NCI-H510A (cell line): ENCODE results near the gene CPNE2.
"Not testable (repeated sequence)": the region's sequence is repeated elsewhere in the genome, so short reads cannot be mapped to it uniquely, and the experiment has no call there.

Source experiments
- DNase-seq: peaks from one replicate; lab custom pipeline; 2025; lab: John Stamatoyannopoulos, UW

CPNE2 gene

DNA sequence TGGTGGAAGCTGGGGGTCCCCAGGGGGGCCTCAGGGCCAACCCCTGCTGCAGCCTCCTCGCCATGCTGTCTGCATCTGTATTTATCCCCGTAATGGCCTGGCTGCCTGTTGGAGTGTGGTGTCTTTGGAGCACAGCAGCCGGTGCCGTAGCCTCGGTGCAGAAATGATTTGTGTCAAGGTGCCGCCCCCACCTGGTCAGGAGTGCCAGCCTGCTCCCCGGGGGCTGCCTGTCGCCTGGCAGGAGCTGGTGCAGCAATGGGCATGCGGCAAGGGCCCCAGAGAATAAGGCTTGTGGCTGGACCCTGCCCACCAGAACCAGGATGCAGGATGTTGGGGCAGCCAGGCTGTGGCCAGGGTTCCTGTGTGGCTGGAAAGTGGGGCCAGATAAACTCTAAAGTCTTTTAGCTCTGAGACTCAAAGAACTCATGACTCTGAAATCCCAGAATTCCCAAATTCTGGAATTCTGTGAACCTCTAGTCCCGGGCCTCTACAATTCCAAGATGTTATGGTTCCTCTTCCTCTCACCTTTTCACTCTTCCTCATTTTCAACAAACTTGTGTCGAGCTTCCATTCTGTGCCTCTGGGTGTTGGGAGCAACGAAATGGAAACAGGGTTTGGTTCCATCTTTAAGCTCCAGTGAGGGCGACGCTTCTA lies 5.9 kb downstream of the CPNE2 start:
- no peak for DNase-seq

DNA sequence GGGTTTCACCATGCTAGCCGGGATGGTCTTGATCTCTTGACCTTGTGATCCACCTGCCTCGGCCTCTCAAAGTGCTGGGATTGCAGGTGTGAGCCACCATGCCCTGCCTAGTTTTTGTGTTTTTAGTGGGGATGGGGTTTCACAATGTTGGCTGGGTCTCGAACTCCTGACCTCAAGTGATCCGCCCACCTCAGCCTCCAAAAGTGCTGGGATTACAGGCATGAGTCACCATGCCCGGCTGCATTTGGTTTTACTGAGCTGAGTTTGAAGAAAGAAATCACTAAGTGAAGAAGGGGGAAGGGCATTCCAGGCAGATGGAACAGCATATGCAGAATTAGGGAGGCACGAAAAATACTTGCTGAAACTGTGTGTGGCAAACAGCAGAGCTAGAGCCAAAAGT lies 7.6 kb downstream of the CPNE2 start:
- not testable (repeated sequence) for DNase-seq

DNA sequence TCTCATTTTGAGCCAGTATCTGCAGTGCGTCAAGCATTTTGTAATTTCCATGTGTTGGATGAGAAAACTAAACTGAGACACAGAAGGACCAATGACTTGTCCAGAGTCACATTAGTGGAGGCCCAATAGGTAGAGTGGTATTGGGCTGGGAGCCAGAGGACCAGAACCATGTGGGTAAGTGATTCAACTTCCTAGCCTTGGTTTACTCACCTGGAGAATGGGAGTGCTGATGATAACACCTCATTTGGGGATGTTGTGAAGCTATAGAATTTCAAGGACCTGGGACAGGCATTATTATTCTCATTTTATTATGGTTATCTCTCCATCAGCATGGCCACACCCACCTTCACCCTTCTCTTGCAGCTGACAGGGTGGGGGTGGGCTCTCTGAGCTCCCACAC lies 8.1 kb downstream of the CPNE2 start:
- no peak for DNase-seq

DNA sequence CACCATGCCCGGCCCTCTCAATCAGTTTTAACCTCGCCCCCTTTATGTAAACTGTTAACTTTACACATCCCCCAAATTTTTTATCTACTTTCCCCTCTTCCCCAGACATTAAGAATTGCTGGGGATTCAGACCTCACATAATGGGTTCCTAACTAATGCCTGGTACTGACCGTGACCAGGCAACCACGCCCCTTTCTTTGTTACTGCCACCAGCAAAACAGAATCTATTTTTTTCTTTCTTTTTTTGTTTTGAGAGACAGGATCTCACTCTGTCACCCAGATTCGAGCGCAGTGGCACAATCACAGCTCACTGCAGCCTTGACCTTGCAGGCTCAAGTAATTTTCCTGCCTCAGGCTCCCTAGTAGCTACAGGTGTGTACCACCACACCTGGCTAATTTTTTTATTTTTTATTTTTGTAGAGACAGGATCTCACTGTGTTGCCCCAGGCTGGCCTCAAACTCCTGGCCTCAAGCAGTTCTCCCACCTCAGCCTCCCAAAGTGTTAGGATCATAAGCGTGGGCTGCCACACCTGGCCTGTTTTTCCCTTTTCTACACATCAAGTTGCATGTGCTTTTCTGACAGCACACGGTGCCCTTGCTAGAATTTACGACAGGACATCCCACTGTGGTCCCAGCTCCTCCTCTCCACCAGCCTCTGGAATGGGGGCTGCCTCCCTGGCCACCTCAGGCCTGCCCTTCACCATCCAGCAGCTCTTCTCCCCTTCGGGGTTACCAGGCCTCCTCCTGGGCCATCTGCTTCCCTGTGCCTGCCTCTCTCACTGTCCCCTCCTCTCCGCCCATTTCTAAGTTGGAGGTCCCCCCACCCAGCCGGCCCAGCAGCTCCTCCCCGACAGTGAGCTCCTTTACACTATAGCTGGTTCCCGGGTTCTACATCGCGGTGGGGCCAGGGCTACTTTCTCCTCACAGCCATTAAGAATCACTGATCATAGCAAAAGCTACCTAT lies 10.8 kb downstream of the CPNE2 start:
- no peak for DNase-seq

DNA sequence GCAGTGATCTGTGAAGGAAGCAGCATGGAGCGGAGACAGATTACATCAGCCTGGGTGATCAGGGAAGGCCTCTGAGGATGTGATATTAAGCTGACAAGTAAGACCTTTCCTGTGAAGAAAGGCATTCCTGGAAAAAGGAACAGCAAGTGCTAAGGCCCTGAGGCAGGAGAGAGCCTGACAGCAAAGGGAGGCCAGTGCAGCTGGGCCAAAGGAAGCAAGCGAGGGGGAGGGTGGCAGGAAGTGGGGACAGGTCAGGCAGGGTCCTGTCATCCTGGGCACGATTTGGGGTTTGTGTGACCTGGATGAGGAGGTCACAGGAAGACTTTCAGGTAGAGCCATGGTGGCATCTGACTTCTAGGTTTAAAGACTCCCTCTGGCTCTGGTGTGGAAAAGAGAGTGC lies 12.3 kb downstream of the CPNE2 start:
- no peak for DNase-seq

DNA sequence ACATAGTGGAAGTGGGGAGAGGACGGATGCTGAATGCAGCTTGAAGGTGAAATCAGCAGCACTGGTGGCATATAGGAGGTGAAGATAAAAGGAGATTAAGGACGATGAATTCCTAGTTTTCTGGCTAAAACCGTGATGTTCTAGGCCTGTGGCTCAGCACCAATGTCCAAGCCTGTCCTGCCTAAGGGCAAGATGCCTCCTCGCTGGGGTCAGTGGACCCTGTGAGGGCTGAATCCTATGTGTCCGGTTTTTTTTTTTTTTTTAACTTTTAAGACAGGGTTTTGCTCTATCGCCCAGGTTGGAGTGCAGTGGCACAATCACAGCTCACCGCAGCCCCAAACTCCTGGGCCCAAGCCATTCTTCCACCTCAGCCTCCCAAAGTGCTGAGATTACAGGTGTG lies 12.8 kb downstream of the CPNE2 start:
- DNase-seq, result no peak

DNA sequence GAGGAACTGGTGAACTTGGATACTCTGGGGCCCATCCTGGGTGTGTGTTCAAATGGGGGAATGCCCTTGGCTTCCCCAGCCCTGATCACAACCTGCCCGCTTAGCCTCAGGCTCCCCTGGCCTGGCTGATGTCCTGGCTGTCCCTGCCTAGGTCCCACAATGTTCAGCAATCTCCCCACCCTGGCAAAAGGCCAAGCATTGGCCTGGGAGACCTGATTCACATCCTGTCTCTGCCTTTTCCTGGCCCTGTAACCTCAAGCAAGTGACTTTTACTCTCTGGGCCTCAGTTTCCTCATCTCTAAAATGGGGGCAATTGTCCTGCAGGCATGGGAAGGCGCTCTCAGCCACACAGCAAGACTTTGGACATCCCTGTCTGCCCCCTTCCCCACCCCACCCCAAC lies 14.4 kb downstream of the CPNE2 start:
- no peak for DNase-seq

DNA sequence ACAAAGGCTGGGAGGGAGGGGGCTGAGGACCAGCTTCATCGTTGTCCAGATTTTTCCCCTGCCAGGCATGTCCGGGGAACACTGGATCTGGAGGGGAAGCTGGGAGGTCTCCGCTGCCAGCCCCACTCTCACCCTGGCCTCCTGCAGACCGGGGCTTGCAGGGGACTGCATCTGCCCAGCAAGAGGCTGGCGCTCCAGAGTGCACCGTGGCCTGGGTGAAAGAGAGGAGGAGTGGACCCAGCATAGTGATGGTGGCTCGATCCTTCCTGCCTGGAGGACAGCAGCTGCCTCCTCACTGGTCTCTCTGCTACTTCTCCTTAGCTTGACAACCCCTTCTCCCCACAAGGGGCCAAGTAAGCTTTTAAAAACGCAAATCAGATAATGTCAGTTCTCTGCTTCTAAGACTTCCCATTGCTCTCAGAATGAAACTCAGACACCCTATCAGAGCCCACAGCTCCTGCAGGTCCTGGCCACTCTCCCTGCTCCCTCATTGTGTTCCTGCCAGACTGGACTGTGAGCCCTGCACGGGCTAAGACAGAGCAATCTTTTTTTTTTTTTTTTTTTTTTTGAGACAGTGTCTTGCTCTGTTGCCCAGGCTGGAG lies 15.0 kb downstream of the CPNE2 start:
- DNase-seq, result no peak

DNA sequence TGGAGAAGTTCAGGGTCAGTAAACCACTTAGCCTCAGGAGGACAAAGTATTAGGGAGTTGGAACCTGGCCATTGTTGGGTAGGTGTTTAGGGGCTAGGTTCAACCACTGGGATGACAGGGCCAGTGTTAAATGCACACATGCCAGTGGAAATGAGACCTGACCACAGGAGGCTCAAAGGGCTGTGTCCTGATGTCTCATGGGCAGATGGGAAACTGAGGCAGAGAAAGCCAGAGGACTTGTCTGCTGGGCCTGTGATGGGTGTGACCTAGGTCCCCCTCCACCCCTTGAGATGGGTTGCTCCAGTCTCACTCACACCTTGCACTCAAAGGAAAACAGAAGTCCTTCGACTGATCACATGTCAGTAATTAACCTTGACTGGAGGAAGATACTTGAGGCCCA lies 16.0 kb downstream of the CPNE2 start:
- no peak for DNase-seq

DNA sequence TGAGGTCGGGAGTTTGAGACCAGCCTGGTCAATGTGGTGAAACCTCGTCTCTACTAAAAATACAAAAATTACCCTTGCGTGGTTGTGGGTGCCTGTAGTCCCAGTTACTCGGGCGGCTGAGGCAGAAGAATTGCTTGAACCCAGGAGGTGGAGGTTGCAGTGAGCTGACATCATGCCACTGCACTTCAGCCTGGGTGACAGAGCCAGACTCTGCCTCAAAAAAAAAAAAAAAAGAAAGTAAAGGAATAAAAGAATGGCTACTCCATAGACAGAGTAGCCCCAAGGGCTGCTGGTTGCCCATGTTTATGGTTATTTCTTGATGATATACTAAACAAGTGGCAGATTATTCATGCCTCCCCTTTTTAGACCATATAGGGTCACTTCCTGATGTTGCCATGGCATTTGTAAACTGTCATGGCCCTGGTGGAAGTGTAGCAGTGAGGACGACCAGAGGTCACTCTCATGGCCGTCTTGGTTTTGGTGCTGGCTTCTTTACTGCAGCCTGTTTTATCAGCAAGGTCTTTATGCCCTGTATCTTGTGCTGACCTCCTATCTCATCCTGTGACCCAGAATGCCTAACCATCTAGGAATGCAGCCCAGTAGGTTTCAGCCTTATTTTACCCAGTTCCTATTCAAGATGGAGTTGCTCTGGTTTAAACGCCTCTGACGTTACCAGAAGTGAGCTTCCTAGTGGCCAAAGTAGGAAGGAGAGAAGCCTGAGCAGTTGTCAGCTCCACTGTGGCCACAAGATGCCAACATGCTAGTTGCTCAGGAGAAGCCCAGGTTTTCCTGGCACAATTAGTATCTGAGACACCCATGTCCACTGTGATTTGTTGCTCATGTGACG lies 17.1 kb downstream of the CPNE2 start:
- DNase-seq, result not testable (repeated sequence)

DNA sequence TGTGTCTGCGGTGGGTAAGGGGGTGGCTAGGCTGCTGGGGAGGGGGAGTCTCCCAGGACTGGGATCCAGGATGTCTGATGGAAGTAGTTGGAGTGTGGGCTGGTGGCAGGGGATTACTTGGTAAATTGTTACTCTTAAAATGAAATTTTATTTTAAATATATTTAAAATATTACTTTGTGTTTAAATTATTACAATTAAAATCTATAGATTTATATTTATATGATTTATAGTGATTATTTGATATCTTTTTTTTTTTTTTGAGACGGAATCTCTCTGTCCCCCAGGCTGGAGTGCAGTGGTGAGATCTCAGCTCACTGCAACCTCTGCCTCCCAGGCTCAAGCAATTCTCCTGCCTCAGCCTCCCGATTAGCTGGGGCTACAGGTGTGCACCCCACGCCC lies 18.6 kb downstream of the CPNE2 start:
- no peak for DNase-seq

DNA sequence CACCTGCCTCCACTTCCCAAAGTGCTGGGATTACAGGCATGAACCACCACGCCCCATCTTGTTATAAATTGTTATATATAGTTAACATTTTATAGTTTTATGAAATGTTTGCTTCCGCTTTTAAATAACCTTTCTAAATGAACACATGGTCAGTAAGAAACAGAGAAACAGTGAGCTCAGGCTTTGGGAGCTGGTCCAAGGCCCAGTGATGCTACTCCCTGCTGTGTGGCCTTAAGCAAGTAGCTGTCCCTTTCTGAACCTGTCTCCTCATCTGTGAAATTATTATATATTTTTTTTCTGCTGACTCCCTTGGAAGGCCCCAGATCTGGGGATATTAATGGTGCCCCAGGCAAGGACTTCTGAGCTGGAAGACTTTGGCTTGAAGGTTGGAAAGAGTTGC lies 19.0 kb downstream of the CPNE2 start:
- DNase-seq, result no peak

DNA sequence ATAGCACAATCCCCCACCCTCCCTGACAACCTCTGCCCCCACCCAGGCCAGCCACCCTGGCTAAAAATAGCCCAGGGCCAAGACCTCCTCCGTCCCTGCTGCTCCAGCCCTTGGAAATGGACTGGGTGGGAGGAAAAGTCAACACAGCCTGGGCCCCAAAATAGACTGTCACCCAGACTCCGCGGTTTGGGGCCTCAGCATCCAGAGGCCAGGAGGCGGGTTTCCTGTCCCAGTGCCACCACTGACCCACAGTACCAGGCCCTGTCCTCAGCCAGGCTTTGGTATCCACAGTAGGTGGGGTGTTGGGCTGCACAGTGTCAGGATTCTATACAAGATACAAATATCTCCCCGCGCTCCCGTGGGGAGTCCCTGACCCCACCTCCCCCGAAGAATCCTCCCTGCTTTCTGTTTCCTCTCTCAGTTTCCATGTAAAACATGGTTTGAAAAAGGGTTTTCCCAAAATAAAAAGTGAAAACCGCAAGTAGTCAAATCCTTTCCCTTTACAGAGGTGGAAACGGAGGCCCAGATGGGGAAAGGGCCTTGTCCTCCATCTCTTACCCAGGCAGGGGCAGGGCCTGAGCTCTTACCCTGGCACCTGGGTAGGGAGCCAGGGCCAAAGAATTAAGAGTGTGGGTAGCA lies 20.1 kb downstream of the CPNE2 start:
- DNase-seq, result no peak

DNA sequence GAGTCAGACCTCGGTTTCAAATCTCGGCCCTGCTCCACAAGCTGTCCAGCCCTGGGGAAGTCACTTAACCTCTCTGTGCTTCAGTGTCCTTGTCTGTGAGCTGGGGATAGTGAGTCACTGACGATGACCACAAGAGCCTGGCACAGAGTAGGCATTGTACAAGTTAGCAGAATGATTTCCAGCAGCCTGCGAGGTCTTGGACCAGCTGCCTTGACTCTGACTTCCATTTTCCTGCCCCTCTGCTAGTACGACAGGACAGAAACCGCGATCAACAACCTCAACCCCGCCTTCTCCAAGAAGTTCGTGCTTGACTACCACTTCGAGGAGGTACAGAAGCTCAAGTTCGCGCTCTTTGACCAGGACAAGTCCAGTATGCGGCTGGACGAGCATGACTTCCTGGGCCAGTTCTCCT lies 20.7 kb downstream of the CPNE2 start:
- DNase-seq, result no peak

DNA sequence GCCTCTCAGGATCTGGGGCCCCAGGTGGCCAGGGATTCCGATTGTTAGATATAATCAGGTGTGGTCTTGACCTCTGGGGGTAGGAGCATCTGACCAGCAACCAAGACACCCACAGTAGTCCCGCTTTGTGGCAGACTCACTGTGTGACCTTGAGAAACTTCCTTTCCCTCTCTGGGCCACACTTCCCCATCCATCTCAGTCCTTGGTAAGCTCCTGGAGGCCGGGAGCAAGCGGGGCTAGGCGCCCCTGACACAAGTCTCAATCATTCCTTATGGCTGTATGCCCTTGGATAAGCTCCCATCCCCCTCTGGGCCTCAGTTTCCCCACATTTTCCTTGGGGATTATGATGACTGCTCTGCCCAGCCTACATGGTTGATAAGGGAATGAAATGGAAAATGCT lies 21.3 kb downstream of the CPNE2 start:
- no peak for DNase-seq

DNA sequence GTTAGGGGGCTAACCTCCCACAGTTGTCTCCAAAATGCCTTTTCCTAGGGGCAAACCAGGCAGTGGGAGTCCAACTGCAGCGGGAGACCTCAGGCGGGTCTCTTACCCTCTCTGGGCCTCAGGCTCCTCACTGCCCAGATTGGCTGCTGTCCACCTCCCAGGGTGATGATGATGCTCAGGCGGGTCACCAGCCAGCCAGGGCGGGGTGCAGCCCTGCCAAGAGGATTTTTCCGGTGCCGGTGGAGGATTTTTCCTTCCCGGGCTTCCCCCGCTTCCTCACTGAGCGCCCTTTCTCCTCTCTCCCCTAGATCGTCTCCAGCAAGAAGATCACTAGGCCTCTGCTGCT lies 22.8 kb downstream of the CPNE2 start:
- no peak for DNase-seq

DNA sequence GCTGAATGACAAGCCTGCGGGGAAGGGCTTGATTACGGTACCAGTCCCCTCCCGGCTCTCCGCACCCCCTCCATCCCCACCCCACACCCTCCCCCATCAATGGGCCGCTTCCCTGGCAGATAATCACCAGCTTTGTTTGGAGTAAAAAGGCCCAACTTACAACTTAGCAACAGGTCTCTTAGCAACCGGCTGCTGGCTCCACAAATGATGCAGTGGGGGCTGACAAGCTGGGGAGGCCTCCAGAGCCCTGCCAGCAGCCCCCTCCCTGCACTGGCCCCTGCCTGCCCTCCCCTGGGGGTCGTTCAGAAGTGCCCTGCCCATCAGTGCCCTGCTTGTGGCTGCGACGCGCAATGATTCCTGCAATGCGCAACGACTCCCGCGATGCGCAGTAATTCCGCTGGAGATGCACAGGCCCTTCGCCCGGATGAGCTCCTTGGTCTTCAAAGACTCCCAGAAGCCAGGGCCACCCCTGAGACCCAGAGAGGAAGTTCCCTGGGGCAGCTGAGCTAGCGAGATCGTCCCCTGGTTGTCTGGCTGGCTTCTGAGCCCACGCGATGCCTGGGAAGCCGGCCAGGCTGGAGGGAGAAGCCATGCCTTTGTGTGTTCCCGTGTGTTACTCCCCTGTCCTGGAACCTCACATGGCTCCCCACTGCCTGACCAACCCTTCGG lies 23.3 kb downstream of the CPNE2 start:
- no peak for DNase-seq

DNA sequence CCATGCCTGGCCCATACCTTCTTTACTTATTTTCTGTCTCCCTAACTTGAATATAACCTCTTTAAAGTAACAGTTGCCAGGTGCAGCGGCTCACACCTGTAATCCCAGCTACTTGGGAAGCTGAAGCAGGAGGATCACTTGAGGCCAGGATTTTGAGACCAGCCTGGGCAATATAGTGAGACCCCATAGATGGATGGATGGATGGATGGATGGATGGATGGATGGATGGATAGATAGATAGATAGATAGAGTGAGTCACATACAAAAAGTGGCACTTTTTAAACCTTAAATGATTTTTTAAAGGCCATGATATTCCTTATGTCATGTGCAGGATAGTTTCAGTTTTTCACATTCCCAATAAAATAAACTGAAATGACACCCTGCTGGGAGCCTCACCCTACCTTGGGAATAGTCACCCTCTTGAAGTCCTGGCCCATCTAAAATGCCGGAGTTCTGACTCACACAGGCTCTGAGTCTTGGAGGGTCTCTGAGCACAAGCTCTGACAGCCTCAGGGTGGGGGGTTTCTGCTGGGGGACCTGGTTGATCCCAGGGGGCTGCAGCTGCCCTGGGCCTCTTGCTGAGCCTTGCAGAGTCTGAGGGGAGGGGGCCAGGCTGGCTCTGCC lies 26.2 kb downstream of the CPNE2 start:
- no peak for DNase-seq

DNA sequence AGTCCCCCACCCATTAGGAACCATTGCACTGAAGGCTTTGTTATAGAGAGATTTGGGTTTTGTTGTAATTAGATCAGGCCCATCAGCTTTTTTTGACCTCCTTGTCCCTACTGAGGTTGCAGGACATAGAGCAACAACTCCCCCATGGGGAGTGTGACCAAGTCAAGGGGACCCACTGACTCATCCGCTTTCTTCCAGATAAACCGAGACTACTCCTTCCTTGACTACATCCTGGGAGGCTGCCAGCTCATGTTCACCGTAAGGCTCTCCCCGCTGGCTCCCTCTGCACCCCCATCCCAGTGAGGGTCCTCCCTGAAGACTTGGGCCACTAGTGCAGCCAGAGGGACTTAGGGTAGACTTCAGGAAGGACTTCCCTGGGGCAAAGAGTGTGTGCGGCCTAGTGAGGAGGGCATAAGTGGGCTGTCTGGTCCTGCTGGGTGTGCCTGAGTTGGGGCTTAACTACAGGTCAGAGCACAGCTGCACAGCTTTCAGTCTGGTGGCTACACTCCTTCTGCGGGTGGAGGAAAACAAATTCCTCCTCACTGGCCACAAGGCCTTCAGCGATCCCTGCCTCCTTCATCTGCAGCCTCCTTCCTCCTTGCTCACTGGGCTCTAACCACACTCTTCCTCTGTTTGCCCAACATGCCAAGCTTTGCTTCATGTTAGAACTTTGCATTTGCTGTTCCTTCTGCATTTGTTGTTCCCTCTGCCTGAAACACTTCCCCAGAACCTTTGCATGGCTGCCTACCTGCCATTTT lies 31.0 kb downstream of the CPNE2 start:
- no peak for DNase-seq
